K562 (cell line): ENCODE measurements around the gene ROBO2. TPM values are rescaled to one million over a fixed set of nuclear protein-coding genes. Genes with fewer than 3 reads are reported as not detected.

Experiments used
- ATAC-seq: fragments of 200-7000 bp; cut with Tn5 transposase; 3 replicates; pipeline ENCODE4 v1.9.1; 2020; ENCODE audit warnings: moderate library complexity
- BruUV-seq: library from RNA; stranded (reverse); fragments of 400-500 nt; replicated peaks from 2 replicates; lab custom pipeline; 2021; lab: Mats Ljungman, UMichigan
- CTCF ChIA-PET: fragments of 300-600 bp; formaldehyde crosslinking; extraction: SDS; loops from one replicate; lab custom pipeline; 2021; ENCODE audit warnings: low intra/inter-chr PET ratio; lab: Yijun Ruan, JAX
- POLR2A ChIA-PET: fragments of 300-600, 350-650 bp; sonication (Branson Sonifier 250); formaldehyde crosslinking; extraction: SDS; loops from one replicate; lab custom pipeline; 2021; ENCODE audit warnings: antibody characterized with exemption, inconsistent platforms; lab: Yijun Ruan, JAX
- DNase-seq, 4 experiments: peaks; one replicate each; pipeline versions ENCODE4 v3.0.0 to v3.0.0-alpha.2; 2011 to 2018; ENCODE audit warnings: low spot score in 3 of 4, mixed read lengths in 3 of 4; ENCODE audit errors: extremely low read depth in 1 of 4
- FAIRE-seq: peaks from 2 replicates; lab custom pipeline; 2011; peaks lifted over from hg19 to GRCh38; lab: Jason Lieb, UNC
- H2AFZ ChIP-seq: 2 replicates; pipeline ENCODE4 v1.6.0; 2011; ENCODE audit warnings: low read depth, low read length, control low read depth, inconsistent platforms
- H3K27ac ChIP-seq: fragments of 200-600 bp; 3 replicates; pipeline ENCODE4 v1.8.0; 2011; ENCODE audit warnings: low read depth, mild to moderate bottlenecking, control low read depth, inconsistent platforms, low read length, moderate library complexity, mixed read lengths; ENCODE audit errors: extremely low read depth
- H3K27me3 ChIP-seq, 2 experiments: fragments of 300-600 bp in 1 of 2; 2 replicates in 1 of 2; 3 replicates in 1 of 2; pipeline versions ENCODE4 v1.6.0 to v1.8.0; 2011; ENCODE audit warnings: inconsistent platforms in 2 of 2, low read length in 2 of 2, mild to moderate bottlenecking in 1 of 2, mixed read lengths in 1 of 2, moderate library complexity in 1 of 2; ENCODE audit not compliant: control insufficient read depth in 2 of 2, insufficient read depth in 2 of 2
- H3K36me3 ChIP-seq: fragments of 300-600 bp; 3 replicates; pipeline ENCODE4 v1.8.0; 2011; ENCODE audit warnings: mild to moderate bottlenecking, low read length, inconsistent platforms; ENCODE audit not compliant: control insufficient read depth, insufficient read depth
- H3K4me1 ChIP-seq, 2 experiments: fragments of 200-600 bp in 1 of 2; replicated peaks in 1 of 2; 2 replicates in 1 of 2; 3 replicates in 1 of 2; pipeline versions ENCODE4 v1.5.1 to v1.8.0; 2011; ENCODE audit warnings: inconsistent platforms in 2 of 2, low read length in 2 of 2, mild to moderate bottlenecking in 1 of 2, mixed read lengths in 1 of 2, moderate library complexity in 1 of 2; ENCODE audit not compliant: control insufficient read depth in 2 of 2, insufficient read depth in 2 of 2
- H3K4me2 ChIP-seq: 2 replicates; pipeline ENCODE4 v1.6.1; 2011; ENCODE audit warnings: low read length, control low read depth, inconsistent platforms, mixed read lengths; ENCODE audit not compliant: insufficient read depth
- H3K4me3 ChIP-seq: fragments of 200-600 bp; sonication (generic), shearing (Covaris generic); 2 replicates; pipeline ENCODE4 v1.5.1; 2016; ENCODE audit warnings: control low read depth, inconsistent platforms
- H3K79me2 ChIP-seq: fragments of 200-600 bp; 3 replicates; pipeline ENCODE4 v1.8.0; 2011; ENCODE audit warnings: low read length, inconsistent platforms; ENCODE audit not compliant: control insufficient read depth, insufficient read depth
- H3K9ac ChIP-seq, 2 experiments: 2 replicates each; pipeline versions ENCODE4 v1.6.0 to v1.6.1; 2011; ENCODE audit warnings: low read depth in 2 of 2, low read length in 2 of 2, control low read depth in 1 of 2, inconsistent platforms in 1 of 2, mild to moderate bottlenecking in 1 of 2, mixed read lengths in 1 of 2; ENCODE audit not compliant: insufficient read depth in 1 of 2
- H3K9me1 ChIP-seq: one replicate; pipeline ENCODE4 v1.6.0; 2011; ENCODE audit warnings: inconsistent platforms, mild to moderate bottlenecking, low read length, moderate library complexity; ENCODE audit not compliant: control insufficient read depth, insufficient read depth
- H3K9me3 ChIP-seq: replicated peaks from 2 replicates; pipeline ENCODE4 v1.5.1; 2011; ENCODE audit warnings: low read depth, low read length, inconsistent platforms; ENCODE audit not compliant: control insufficient read depth, insufficient read depth
- H4K20me1 ChIP-seq: replicated peaks from 2 replicates; pipeline ENCODE4 v1.6.1; 2011; ENCODE audit warnings: low read length, inconsistent platforms, mixed read lengths; ENCODE audit not compliant: control insufficient read depth, insufficient read depth
- ASH1L ChIP-seq: fragments of 450-650 bp; IDR thresholded peaks from 2 replicates; pipeline ENCODE4 v1.6.1; 2018; ENCODE audit warnings: borderline replicate concordance, mild to moderate bottlenecking, low read depth; ENCODE audit not compliant: partially characterized antibody
- FOXM1 ChIP-seq, 2 experiments: fragments of 450-650 bp in 1 of 2; sonication (generic) in 1 of 2; formaldehyde crosslinking in 1 of 2; IDR thresholded peaks; 2 replicates each; pipeline versions ENCODE4 v1.6.1 to v1.9.0; 2017 to 2022; ENCODE audit warnings: low read depth in 2 of 2, mild to moderate bottlenecking in 2 of 2, missing genetic modification reagents in 1 of 2, moderate library complexity in 1 of 2
- GATAD2A ChIP-seq: fragments of 450-650 bp; IDR thresholded peaks from 2 replicates; pipeline ENCODE4 v1.6.1; 2017
- GTF2F1 ChIP-seq: IDR thresholded peaks from 2 replicates; pipeline ENCODE4 v1.6.1; 2011; ENCODE audit warnings: low read depth, low read length, improper control_type of control experiment
- KLF1 ChIP-seq: fragments of 450-650 bp; IDR thresholded peaks from 2 replicates; pipeline ENCODE4 v1.6.1; 2016; ENCODE audit warnings: missing genetic modification characterization, missing compliant biosample characterization
- NCOR1 ChIP-seq: fragments of 450-650 bp; IDR thresholded peaks from 2 replicates; pipeline ENCODE4 v1.6.1; 2016; ENCODE audit warnings: mild to moderate bottlenecking, moderate library complexity
- POU5F1 ChIP-seq: fragments of 150-350 bp; IDR thresholded peaks from 2 replicates; pipeline ENCODE4 v1.6.1; 2014; ENCODE audit warnings: borderline replicate concordance, low read length, low read depth, mild to moderate bottlenecking; ENCODE audit not compliant: partially characterized antibody
- SFPQ ChIP-seq: fragments of 200-400 bp; formaldehyde crosslinking; IDR thresholded peaks from 2 replicates; pipeline ENCODE4 v1.6.1; 2017; ENCODE audit warnings: mild to moderate bottlenecking, low read depth, low read length, moderate library complexity
- SIRT6 ChIP-seq: IDR thresholded peaks from one replicate; pipeline ENCODE4 v1.6.1; 2012; ENCODE audit warnings: low read depth, mild to moderate bottlenecking, control low read depth, inconsistent platforms, low read length, moderate library complexity
- SRSF9 ChIP-seq: fragments of 200-400 bp; formaldehyde crosslinking; IDR thresholded peaks from 2 replicates; pipeline ENCODE4 v1.6.1; 2017; ENCODE audit warnings: low read depth, low read length, borderline replicate concordance
- U2AF1 ChIP-seq: fragments of 200-400 bp; formaldehyde crosslinking; optimal IDR thresholded peaks from 2 replicates; pipeline ENCODE3; 2017; ENCODE audit warnings: mild to moderate bottlenecking, low read depth, low read length, moderate library complexity
- WHSC1 ChIP-seq: IDR thresholded peaks from one replicate; pipeline ENCODE4 v1.6.1; 2012; ENCODE audit warnings: low read length, control low read depth, inconsistent platforms
- ZNF197 ChIP-seq: fragments of 200-800 bp; sonication (Bioruptor generic); IDR thresholded peaks from 2 replicates; pipeline ENCODE4 v1.6.1; 2016; ENCODE audit warnings: low read depth, missing genetic modification characterization, missing compliant biosample characterization
- ZNF354B ChIP-seq: fragments of 250-450 bp; sonication (Bioruptor Pico); IDR thresholded peaks from 2 replicates; pipeline ENCODE4 v1.4.0; 2020
- ZNF507 ChIP-seq: conservative IDR thresholded peaks from 2 replicates; pipeline ENCODE4 v1.6.1; 2017; ENCODE audit warnings: missing genetic modification characterization, missing compliant biosample characterization
- ZNF644 ChIP-seq: fragments of 200-800 bp; sonication (Bioruptor generic); IDR thresholded peaks from 2 replicates; pipeline ENCODE4 v1.6.1; 2016; ENCODE audit warnings: low read depth, missing genetic modification characterization, missing compliant biosample characterization
- ZNF785 ChIP-seq: fragments of 250-450 bp; sonication (Bioruptor Pico); IDR thresholded peaks from 2 replicates; pipeline ENCODE4 v1.4.0; 2020; ENCODE audit warnings: mild to moderate bottlenecking
- ZNF79 ChIP-seq: fragments of 250-450 bp; sonication (Bioruptor Pico); IDR thresholded peaks from 2 replicates; pipeline ENCODE4 v1.4.0; 2020; ENCODE audit warnings: low read depth, mild to moderate bottlenecking, moderate library complexity
- WGBS: fragments of 100-300 bp; shearing (Covaris generic); methylation state at CpG from one replicate; pipeline ENCODE4 v1.1.6; 2016; ENCODE audit warnings: low coverage, mixed read lengths; ENCODE audit not compliant: insufficient coverage; ENCODE audit errors: missing lambda C conversion rate; 5-methylcytosine and 5-hydroxymethylcytosine counted together
- in situ Hi-C: fragments of 300-500 bp; cut with MboI; formaldehyde crosslinking; loops from 4 replicates; pipeline ENCODE4 v1.15.0; 2018; ENCODE audit warnings: inconsistent platforms, mixed read lengths
- intact Hi-C: fragments of 100-400 bp; cut with micrococcal nuclease; formaldehyde crosslinking; loops from 2 replicates; pipeline ENCODE4 v1.14.2; 2022
- polyA plus RNA-seq, 8 experiments: library from polyadenylated mRNA; depleted of rRNA in 4 of 8; stranded (reverse) in 5 of 8; unstranded in 3 of 8; fragments of >200 nt; fragmentation: Nextera tagmentation in 2 of 8; fragmentation: Illumina TruSeq in 1 of 8; extraction: Ambion mirVana in 2 of 8; extraction: Trizol in 1 of 8; gene quantifications; 2 replicates each; pipeline versions ENCODE4 v1.2.1 to v1.2.3, GENCODE V29; 2011 to 2014; ENCODE audit warnings: inconsistent platforms in 1 of 8, missing spikeins in 1 of 8
- total RNA-seq, 7 experiments: library from RNA; depleted of rRNA in 6 of 7; stranded (reverse); fragments of >200 nt in 6 of 7; fragmentation: Illumina TruSeq in 2 of 7; extraction: Trizol in 2 of 7; gene quantifications; 2 replicates each; pipeline versions ENCODE4 v1.2.1 to v1.2.3, GENCODE V29; 2011 to 2021; ENCODE audit warnings: low replicate concordance in 1 of 7

Gene ROBO2
- total and polyA plus RNA-seq, 9 of the 15 experiments (the other 6 are each of a cell fraction or from before 2014, with no cell fraction given) = 0.84 to 3.0 (median 1.7) TPM

- no peak for TF ChIP-seq POU5F1
- no peak for TF ChIP-seq GATAD2A
- TF ChIP-seq SFPQ = no peak
- TF ChIP-seq, all 486 proteins: peak for 0
These were observed 53.2 kb downstream of the ROBO2 start (continued) for GRCh38 chr3:77093101-77093500.

- no peak overlapping the region for H2AFZ ChIP-seq
- H3K9me3 ChIP-seq = peaks cover 3% of the 10 kb centered on the region
- H3K79me2 ChIP-seq = no peaks in the 10 kb centered on the region
- no peak overlapping the region for H3K4me2 ChIP-seq
- peaks cover 0 to 3% of the 10 kb centered on the region in 2 experiments; a peak in 2 of 5 replicates for H3K4me1 ChIP-seq
- ATAC-seq (no peak), FAIRE-seq (no peak), DNase-seq (no peak)
- intact Hi-C loops (no loop called here), in situ Hi-C loops (no loop called here)
- TF ChIP-seq ZNF354B (CRISPR knock-in tag) = no peak
- no peak for TF ChIP-seq ASH1L
- no peak for TF ChIP-seq NCOR1
- no peak for TF ChIP-seq KLF1 (tag)
- TF ChIP-seq GTF2F1 = no peak
- no peak for TF ChIP-seq SIRT6
- TF ChIP-seq ZNF644 (tag) = no peak
- no peak for TF ChIP-seq ZNF507
- TF ChIP-seq SRSF9 = no peak
- no peak for TF ChIP-seq ZNF785
- TF ChIP-seq ZNF197 = no peak
- TF ChIP-seq WHSC1 = no peak
- TF ChIP-seq U2AF1 = no peak
- no peak for TF ChIP-seq FOXM1 (IDR thresholded peaks at IDR 0.05; ENCODE audit: low read depth)
- no peak for TF ChIP-seq FOXM1 (CRISPR knock-in tag; IDR thresholded peaks at IDR 0.05; ENCODE audit: low read depth)
- no peak for TF ChIP-seq ZNF79 (CRISPR knock-in tag)
- H3K4me3 ChIP-seq = no peak overlapping the region
- H3K36me3 ChIP-seq = no peaks in the 10 kb centered on the region
- no peak overlapping the region for H3K27ac ChIP-seq
- no TSS peak for BruUV-seq
- no peaks in the 10 kb centered on the region for H4K20me1 ChIP-seq
- CTCF ChIA-PET = no interaction called here
- POLR2A ChIA-PET = no interaction called here
- no peaks in the 10 kb centered on the region for H3K9me1 ChIP-seq
- no peaks in the 10 kb centered on the region for H3K27me3 ChIP-seq
- H3K9ac ChIP-seq = no peak overlapping the region
- WGBS = 0% methylated on average over 1 of the region's 1 CpG
These were observed 56.2 kb downstream of the ROBO2 start for GRCh38 chr3:77096145-77096544.
